NCI-H446 treated with DMSO at 0.1 percent for 48 hours (cell line): Measurements from ENCODE around the gene MCAT.

ENCODE experiments used
- DNase-seq: peaks from one replicate; lab custom pipeline; 2025; lab: John Stamatoyannopoulos, UW

The MCAT gene

GRCh38 chr22:43172191-43172590 is 29.0 kb upstream of the MCAT start:
- DNase-seq = no peak

- DNase-seq = no peak
These were observed 28.4 kb upstream of the MCAT start for GRCh38 chr22:43171607-43172006.

- no peak for DNase-seq
These were observed 27.9 kb upstream of the MCAT start for GRCh38 chr22:43171019-43171491.

- DNase-seq = no peak
These were observed 26.9 kb upstream of the MCAT start for GRCh38 chr22:43170131-43170480.

- DNase-seq = no peak
These were observed 26.3 kb upstream of the MCAT start for GRCh38 chr22:43169310-43170130.

- DNase-seq = no peak
These were observed 25.5 kb upstream of the MCAT start for GRCh38 chr22:43168471-43169309.

- DNase-seq = no peak
These were observed 23.9 kb upstream of the MCAT start for GRCh38 chr22:43167001-43167589.

- DNase-seq = no peak
These were observed 23.1 kb upstream of the MCAT start for GRCh38 chr22:43166132-43166930.

GRCh38 chr22:43164636-43165035 is 21.4 kb upstream of the MCAT start:
- no peak for DNase-seq

GRCh38 chr22:43163241-43163795 is 20.1 kb upstream of the MCAT start:
- DNase-seq = no peak

GRCh38 chr22:43162412-43163150 is 19.4 kb upstream of the MCAT start:
- DNase-seq = no peak

GRCh38 chr22:43160497-43161126 is 17.4 kb upstream of the MCAT start:
- DNase-seq = no peak

- no peak for DNase-seq
These were observed 16.4 kb upstream of the MCAT start for GRCh38 chr22:43159484-43160178.

- DNase-seq = no peak
These were observed 15.7 kb upstream of the MCAT start for GRCh38 chr22:43158778-43159483.

GRCh38 chr22:43157874-43158546 is 14.8 kb upstream of the MCAT start:
- no peak for DNase-seq

- no peak for DNase-seq
These were observed 13.2 kb upstream of the MCAT start for GRCh38 chr22:43156413-43156812.

- DNase-seq = no peak
These were observed 12.6 kb upstream of the MCAT start for GRCh38 chr22:43155789-43156188.

GRCh38 chr22:43154887-43155536 is 11.8 kb upstream of the MCAT start:
- DNase-seq = no peak
